Endothelial cell of umbilical vein (primary cell): ENCODE measurements around the gene CAMK2N1. TPM values are rescaled to one million over a fixed set of nuclear protein-coding genes. Genes with fewer than 3 reads are reported as not detected.

Experiments
- BruUV-seq: library from RNA; stranded (reverse); fragments of 400-500 nt; replicated peaks from 2 replicates; lab custom pipeline; 2021; lab: Mats Ljungman, UMichigan
- CTCF ChIA-PET: fragments of 300-600, 350-600 bp; sonication (Branson Sonifier 250); formaldehyde crosslinking; loops from one replicate; lab custom pipeline; 2021; ENCODE audit warnings: antibody characterized with exemption, inconsistent platforms; lab: Charles Lee
- POLR2A ChIA-PET: fragments of 300-600, 350-600 bp; sonication (Branson Sonifier 250); formaldehyde crosslinking; loops from one replicate; lab custom pipeline; 2021; ENCODE audit warnings: antibody characterized with exemption, inconsistent platforms; lab: Charles Lee
- DNase-seq: peaks from one replicate; pipeline ENCODE4 v3.0.0-alpha.2; 2011; ENCODE audit warnings: low read depth, low spot score
- FAIRE-seq: peaks from 2 replicates; lab custom pipeline; 2011; peaks lifted over from hg19 to GRCh38; lab: Jason Lieb, UNC
- H2AFZ ChIP-seq: 2 replicates; pipeline ENCODE4 v1.6.0; 2012; ENCODE audit warnings: low read depth, low read length, control low read depth, inconsistent platforms
- H3K27ac ChIP-seq: 2 replicates; pipeline ENCODE4 v1.5.1; 2011; ENCODE audit warnings: low read depth, mild to moderate bottlenecking, control low read depth, low read length, moderate library complexity; ENCODE audit not compliant: insufficient read depth
- H3K27me3 ChIP-seq, 2 experiments: 2 replicates each; pipeline versions ENCODE4 v1.6.0 to v1.6.1; 2011; ENCODE audit warnings: low read length in 2 of 2, mixed read lengths in 1 of 2; ENCODE audit not compliant: control insufficient read depth in 2 of 2, insufficient read depth in 2 of 2
- H3K36me3 ChIP-seq, 2 experiments: 2 replicates in 1 of 2; 3 replicates in 1 of 2; pipeline ENCODE4 v1.5.1; 2011; ENCODE audit warnings: low read length in 2 of 2, mild to moderate bottlenecking in 1 of 2, moderate library complexity in 1 of 2; ENCODE audit not compliant: control insufficient read depth in 2 of 2, insufficient read depth in 2 of 2; ENCODE audit errors: extremely low read depth in 1 of 2
- H3K4me1 ChIP-seq: 3 replicates; pipeline ENCODE4 v1.5.1; 2011; ENCODE audit warnings: mild to moderate bottlenecking, low read length; ENCODE audit not compliant: control insufficient read depth, insufficient read depth; ENCODE audit errors: extremely low read depth
- H3K4me2 ChIP-seq: 2 replicates; pipeline ENCODE4 v1.6.1; 2011; ENCODE audit warnings: low read length, control low read depth, mixed read lengths; ENCODE audit not compliant: insufficient read depth
- H3K4me3 ChIP-seq, 3 experiments: fragments of 200-600 bp in 1 of 3; sonication (generic), shearing (Covaris generic) in 1 of 3; replicated peaks in 1 of 3; 2 replicates each; pipeline ENCODE4 v1.5.1; 2011 to 2016; ENCODE audit warnings: control low read depth in 3 of 3, low read length in 3 of 3, mild to moderate bottlenecking in 2 of 3, inconsistent platforms in 1 of 3, low read depth in 1 of 3, moderate library complexity in 1 of 3; ENCODE audit not compliant: insufficient read depth in 1 of 3
- H3K79me2 ChIP-seq: 2 replicates; pipeline ENCODE4 v1.6.0; 2012; ENCODE audit warnings: low read length, inconsistent platforms; ENCODE audit not compliant: control insufficient read depth, insufficient read depth
- H3K9ac ChIP-seq: replicated peaks from 2 replicates; pipeline ENCODE3; 2011; ENCODE audit warnings: low read length, control low read depth; ENCODE audit not compliant: insufficient read depth; ENCODE audit errors: extremely low read depth
- H3K9me1 ChIP-seq: replicated peaks from 3 replicates; pipeline ENCODE4 v1.6.0; 2011; ENCODE audit warnings: mild to moderate bottlenecking, low read length; ENCODE audit not compliant: control insufficient read depth, insufficient read depth; ENCODE audit errors: extremely low read depth
- H3K9me3 ChIP-seq: replicated peaks from 2 replicates; pipeline ENCODE4 v1.5.1; 2012; ENCODE audit warnings: low read length, inconsistent platforms; ENCODE audit not compliant: control insufficient read depth, insufficient read depth
- H4K20me1 ChIP-seq: replicated peaks from 2 replicates; pipeline ENCODE3; 2011; ENCODE audit warnings: mild to moderate bottlenecking, low read length; ENCODE audit not compliant: control insufficient read depth, insufficient read depth; ENCODE audit errors: extremely low read depth
- CTCF ChIP-seq, 2 donors: IDR thresholded peaks; 1 replicate in 1 of 2; 2 replicates in 1 of 2; pipeline ENCODE4 v1.5.1; 2011; ENCODE audit warnings: low read length in 2 of 2, mild to moderate bottlenecking in 2 of 2, moderate library complexity in 2 of 2, control low read depth in 1 of 2, inconsistent platforms in 1 of 2, low read depth in 1 of 2; ENCODE audit not compliant: insufficient read depth in 1 of 2; ENCODE audit errors: extremely low read depth in 1 of 2
- EZH2 ChIP-seq: IDR thresholded peaks from 2 replicates; pipeline ENCODE4 v1.6.1; 2012; ENCODE audit warnings: borderline replicate concordance, low read depth, mild to moderate bottlenecking, moderate library complexity, low read length, inconsistent platforms; ENCODE audit not compliant: severe bottlenecking
- FOS ChIP-seq: IDR thresholded peaks from 2 replicates; pipeline ENCODE4 v1.6.1; 2011; ENCODE audit warnings: mild to moderate bottlenecking, low read length, moderate library complexity, borderline replicate concordance; ENCODE audit not compliant: insufficient read depth
- GATA2 ChIP-seq: IDR thresholded peaks from 2 replicates; pipeline ENCODE4 v1.7.0; 2011; ENCODE audit warnings: low read depth, mild to moderate bottlenecking, moderate library complexity, mixed read lengths, low read length; ENCODE audit not compliant: insufficient read length, insufficient read depth
- JUN ChIP-seq: IDR thresholded peaks from 2 replicates; pipeline ENCODE4 v1.6.1; 2011; ENCODE audit warnings: borderline replicate concordance, low read depth; ENCODE audit not compliant: insufficient read length, insufficient read depth
- MAX ChIP-seq: IDR thresholded peaks from 2 replicates; pipeline ENCODE4 v1.6.1; 2011; ENCODE audit not compliant: insufficient read depth, insufficient read length
- MYC ChIP-seq: IDR thresholded peaks from one replicate; pipeline ENCODE4 v1.6.1; 2011; ENCODE audit warnings: mild to moderate bottlenecking, low read depth, low read length
- POLR2A ChIP-seq: IDR thresholded peaks from 2 replicates; pipeline ENCODE4 v1.6.1; 2012; ENCODE audit warnings: low read depth, mild to moderate bottlenecking, control low read depth, low read length
- POLR2AphosphoS5 ChIP-seq: IDR thresholded peaks from 2 replicates; pipeline ENCODE4 v1.6.1; 2012; ENCODE audit warnings: low read depth, mild to moderate bottlenecking, control low read depth, low read length, moderate library complexity; ENCODE audit not compliant: insufficient read depth
- dilution Hi-C: fragments of 300-500 bp; cut with MboI; formaldehyde crosslinking; loops from one replicate; pipeline ENCODE4 v1.15.0; 2019; ENCODE audit warnings: low sequenced_read_pairs; ENCODE audit not compliant: extremely low pct_ligation_motif_present
- intact Hi-C: fragments of 100-400 bp; cut with micrococcal nuclease; formaldehyde crosslinking; loops from one replicate; pipeline ENCODE4 v1.10.0; 2022
- polyA plus RNA-seq, 4 experiments: library from polyadenylated mRNA; depleted of rRNA in 3 of 4; stranded (reverse) in 3 of 4; unstranded in 1 of 4; fragments of >200 nt; gene quantifications; 2 replicates each; pipeline versions ENCODE4 v1.2.1 to v1.2.3, GENCODE V29; 2011 to 2012; ENCODE audit warnings: missing spikeins in 1 of 4
- total RNA-seq: library from RNA; stranded (reverse); gene quantifications from 2 replicates; pipeline ENCODE4 v1.2.3, GENCODE V29; 2021

CAMK2N1 gene
- total and polyA plus RNA-seq, 2 donors (not counting 3 experiments of a cell fraction or from before 2014, with no cell fraction given), result 3.3 to 18.3 TPM

GRCh38 chr1:20458717-20459116 lies 27.3 kb downstream of the CAMK2N1 start:
- Histone ChIP-seq H3K4me2 (no peak overlapping the region), H3K27me3 (no peaks in the 10 kb centered on the region), H3K36me3 (no peaks in the 10 kb centered on the region), H3K9me3 (no peaks in the 10 kb centered on the region), H3K9me1 (no peaks in the 10 kb centered on the region), H3K9ac (no peak overlapping the region), H3K27ac (no peak overlapping the region), H3K79me2 (no peaks in the 10 kb centered on the region), H4K20me1 (no peaks in the 10 kb centered on the region), H3K4me1 (no peaks in the 10 kb centered on the region), H3K4me3 (no peak overlapping the region), H2AFZ (no peak overlapping the region)
- CTCF ChIA-PET, result no interaction called here
- DNase-seq (no peak), FAIRE-seq (no peak)
- dilution Hi-C loops, result no loop called here
- no peak for TF ChIP-seq MAX
- TF ChIP-seq CTCF (IDR thresholded peaks at IDR 0.05; ENCODE audit: extremely low read depth in 1 of 2, insufficient read depth in 1 of 2, low read depth in 1 of 2, low read length in 2 of 2), result no peak
- no peak for TF ChIP-seq FOS
- TF ChIP-seq POLR2AphosphoS5, result no peak
- TF ChIP-seq JUN, result no peak
- TF ChIP-seq GATA2, result no peak
- no peak for TF ChIP-seq POLR2A
- TF ChIP-seq EZH2, result no peak
- TF ChIP-seq MYC, result no peak
- intact Hi-C loops, result no loop called here
- BruUV-seq, result no TSS peak
- POLR2A ChIA-PET, result no interaction called here
